Fibroblast of the aortic adventitia (primary cell): ENCODE data around the gene CFAP97D1. TPM values are rescaled to one million over a fixed set of nuclear protein-coding genes. Genes with fewer than 3 reads are reported as not detected.

Experiments
- DNase-seq: peaks from one replicate; pipeline ENCODE4 v3.0.0-alpha.2; 2010; ENCODE audit warnings: low read depth
- H3K4me3 ChIP-seq: 2 replicates; pipeline ENCODE4 v1.5.1; 2011; ENCODE audit warnings: low read depth, mild to moderate bottlenecking, control low read depth, low read length, moderate library complexity
- total RNA-seq: library from RNA; depleted of rRNA; stranded (reverse); fragments of >200 nt; gene quantifications from 2 replicates; pipeline ENCODE4 v1.2.3, GENCODE V29; 2012; ENCODE audit warnings: low replicate concordance
- TF ChIP-seq, protein P1 (sequence below): IDR thresholded peaks from 2 replicates; pipeline ENCODE4 v1.5.1; 2011; ENCODE audit warnings: mild to moderate bottlenecking, low read length, control low read depth, inconsistent platforms; ENCODE audit not compliant: insufficient read depth

The CFAP97D1 gene
- total RNA-seq, 1 donor, result not detected

DNA sequence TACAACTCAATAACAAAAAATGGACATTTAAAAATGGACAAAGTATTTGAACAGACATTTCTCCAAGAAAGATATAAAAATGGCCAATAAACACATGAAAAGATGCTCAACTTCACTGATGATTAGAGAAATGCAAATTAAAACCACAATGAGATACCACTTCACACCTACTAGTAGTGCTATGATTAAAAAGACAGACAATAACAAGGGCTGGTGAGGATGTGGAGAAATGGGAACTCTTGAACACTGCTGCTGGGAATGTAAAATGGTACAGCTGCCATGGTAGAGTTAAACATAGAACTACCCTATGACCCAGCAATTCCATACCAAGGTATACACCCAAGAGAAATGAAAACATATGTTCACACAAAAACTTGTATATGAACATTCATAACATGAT is 24.9 kb downstream of the CFAP97D1 start:
- H3K4me3 ChIP-seq, result no peak overlapping the region
- DNase-seq, result no peak
- TF ChIP-seq, protein P1, sequence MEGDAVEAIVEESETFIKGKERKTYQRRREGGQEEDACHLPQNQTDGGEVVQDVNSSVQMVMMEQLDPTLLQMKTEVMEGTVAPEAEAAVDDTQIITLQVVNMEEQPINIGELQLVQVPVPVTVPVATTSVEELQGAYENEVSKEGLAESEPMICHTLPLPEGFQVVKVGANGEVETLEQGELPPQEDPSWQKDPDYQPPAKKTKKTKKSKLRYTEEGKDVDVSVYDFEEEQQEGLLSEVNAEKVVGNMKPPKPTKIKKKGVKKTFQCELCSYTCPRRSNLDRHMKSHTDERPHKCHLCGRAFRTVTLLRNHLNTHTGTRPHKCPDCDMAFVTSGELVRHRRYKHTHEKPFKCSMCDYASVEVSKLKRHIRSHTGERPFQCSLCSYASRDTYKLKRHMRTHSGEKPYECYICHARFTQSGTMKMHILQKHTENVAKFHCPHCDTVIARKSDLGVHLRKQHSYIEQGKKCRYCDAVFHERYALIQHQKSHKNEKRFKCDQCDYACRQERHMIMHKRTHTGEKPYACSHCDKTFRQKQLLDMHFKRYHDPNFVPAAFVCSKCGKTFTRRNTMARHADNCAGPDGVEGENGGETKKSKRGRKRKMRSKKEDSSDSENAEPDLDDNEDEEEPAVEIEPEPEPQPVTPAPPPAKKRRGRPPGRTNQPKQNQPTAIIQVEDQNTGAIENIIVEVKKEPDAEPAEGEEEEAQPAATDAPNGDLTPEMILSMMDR, result no peak

DNA sequence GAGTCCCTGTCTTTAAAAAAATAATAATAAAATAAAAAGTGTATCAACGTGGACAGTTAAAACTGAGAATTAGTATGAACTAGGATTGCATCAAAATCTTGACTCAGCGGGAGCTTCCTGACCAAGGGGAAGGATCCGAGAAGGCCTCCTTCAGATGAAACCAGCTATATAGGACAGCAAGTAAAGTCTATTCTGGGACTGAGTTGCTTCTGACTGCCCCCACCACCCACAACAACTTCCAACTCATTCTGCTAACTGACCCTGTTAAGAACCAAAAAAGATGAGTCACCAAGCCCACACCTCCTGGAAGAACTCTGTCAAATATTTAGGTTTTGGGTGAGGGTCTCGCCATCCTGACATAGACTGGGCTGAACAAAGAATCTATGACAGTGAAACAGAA is 27.8 kb downstream of the CFAP97D1 start:
- no peak overlapping the region for H3K4me3 ChIP-seq
- DNase-seq, result no peak
- TF ChIP-seq, protein P1, result no peak

DNA sequence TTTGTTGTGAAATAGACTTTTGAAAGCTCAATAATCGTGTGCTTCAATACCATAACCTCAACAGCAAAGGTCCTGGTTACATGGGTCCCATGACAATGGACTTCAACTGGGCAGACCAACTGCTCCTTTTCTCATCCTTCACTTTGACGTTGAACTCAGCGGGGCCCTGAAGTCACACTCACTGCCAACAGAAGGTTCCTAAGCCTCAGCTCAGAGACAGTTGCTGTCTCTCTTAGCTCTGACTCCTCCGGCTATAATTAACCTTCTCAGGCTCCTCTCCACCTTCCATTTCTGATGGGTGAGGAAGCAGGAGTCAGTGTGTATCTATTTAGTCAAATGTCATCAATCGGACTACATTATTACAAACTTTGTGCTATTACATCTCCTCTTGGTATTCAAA is 28.9 kb downstream of the CFAP97D1 start:
- TF ChIP-seq, protein P1, result no peak
- no peak for DNase-seq
- no peak overlapping the region for H3K4me3 ChIP-seq

DNA sequence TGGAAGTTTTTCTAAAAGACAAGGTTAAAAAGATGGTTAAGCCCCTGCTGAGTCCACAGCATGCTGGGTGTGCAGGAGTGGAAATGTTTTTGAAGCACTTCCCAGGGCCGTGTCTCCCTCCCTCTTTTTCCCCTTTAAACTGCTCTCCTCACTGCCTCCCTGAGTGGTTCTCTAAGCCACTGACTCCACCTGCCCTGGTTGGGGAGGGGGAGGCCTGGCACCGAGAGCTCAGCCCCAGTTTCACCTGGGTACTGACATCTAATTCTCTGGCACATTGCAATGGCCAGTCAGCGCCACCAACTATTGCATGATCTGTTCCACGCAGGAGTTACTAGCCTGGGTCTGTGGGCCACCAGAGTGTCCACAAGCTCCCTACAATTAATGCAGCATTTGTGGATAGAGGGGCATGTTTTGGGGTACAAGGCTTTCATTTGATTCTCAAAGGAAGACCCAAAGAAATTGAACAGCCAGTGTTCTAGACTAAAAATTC is 30.0 kb downstream of the CFAP97D1 start:
- TF ChIP-seq, protein P1, result no peak
- H3K4me3 ChIP-seq, result no peak overlapping the region

DNA sequence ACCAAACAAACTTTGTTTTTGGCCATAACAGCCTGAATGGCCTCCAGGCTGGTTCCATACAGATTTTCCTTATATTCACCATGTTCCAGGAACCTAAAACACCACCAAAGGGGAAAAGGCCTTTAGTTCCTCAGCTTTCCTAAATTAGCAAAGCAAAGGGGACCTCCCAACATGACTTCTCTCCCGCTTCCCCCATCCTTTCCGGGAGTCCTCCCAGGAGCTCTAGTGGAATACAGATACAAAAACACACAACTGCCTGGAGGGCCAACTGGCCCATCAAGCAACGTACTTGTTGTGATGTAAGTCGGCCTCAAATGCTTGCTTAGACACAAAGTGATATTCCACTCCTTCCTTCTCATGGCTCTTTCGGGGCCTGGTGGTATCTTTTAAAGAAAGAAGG is 30.6 kb downstream of the CFAP97D1 start:
- H3K4me3 ChIP-seq, result no peak overlapping the region
- no peak for DNase-seq
- TF ChIP-seq, protein P1, result no peak

More for the DNA sequence above, 30.0 kb downstream of the CFAP97D1 start:
- no peak for DNase-seq

DNA sequence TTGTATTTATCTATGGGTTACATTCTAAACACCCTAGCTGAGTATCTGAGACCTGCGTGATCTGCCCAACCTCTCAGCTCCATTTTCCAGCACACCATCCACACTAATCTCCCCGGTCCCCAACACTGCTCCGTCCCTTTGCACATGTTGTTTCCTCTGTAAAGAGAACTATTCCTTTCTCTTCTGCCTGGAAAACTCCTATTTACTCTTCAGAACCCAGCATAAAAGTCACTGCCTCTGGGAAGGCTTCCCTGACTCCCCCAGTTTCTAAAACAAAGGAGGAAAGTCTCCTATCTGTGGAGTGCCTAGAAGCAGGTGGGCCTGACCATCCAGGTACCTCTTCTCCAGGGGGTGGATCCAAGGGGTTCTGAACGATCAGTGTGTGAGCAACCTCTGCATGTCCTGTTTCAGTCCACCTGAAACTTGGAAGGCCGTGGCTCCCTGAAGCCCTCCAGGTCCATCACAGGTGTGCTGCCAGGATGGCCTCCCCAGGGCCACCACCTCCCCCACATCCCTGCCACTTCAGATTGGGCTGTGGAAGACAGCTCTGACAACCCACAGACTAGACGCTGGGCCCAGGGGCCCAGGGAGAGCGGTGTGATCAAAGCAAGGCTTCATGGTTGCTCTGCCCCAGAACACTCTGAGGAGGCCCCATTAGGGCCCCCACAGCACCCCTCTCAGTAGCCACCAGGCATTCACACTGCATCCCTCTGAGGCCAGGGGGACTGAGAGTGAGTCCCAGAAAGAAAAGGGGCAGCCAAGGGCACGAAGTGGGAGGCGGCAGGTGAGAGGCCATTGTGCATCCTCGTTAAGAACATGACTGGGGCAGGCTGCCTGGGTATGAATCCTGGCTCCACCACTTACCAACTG is 32.4 kb downstream of the CFAP97D1 start:
- DNase-seq, result no peak
- H3K4me3 ChIP-seq, result no peak overlapping the region
- TF ChIP-seq, protein P1, result no peak

DNA sequence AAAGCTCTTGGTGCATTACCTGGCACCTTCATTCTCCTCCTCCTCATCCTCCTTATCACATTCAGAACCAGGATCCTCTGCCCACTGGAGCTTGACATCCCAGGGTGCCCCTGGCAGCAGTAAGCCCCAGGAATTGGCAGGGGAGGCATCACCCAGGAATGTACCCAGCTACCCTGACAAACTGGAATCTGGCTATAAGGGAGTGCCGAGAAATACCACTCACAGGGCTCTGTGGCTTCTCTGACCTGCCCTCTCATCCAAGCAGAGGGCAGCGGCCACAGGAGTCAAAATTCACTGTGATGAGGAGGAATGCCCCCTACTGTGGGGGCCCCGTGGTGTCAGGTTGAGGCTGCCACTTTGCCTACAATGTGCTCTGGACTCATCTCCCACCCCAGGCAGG is 33.2 kb downstream of the CFAP97D1 start:
- no peak overlapping the region for H3K4me3 ChIP-seq
- no peak for DNase-seq
- TF ChIP-seq, protein P1, result no peak
